OCI-LY1 (cell line): ENCODE results near the gene SLC27A1.

Experiments
- H2AFZ ChIP-seq: fragments of 200-600 bp; sonication (generic), shearing (Covaris generic); 2 replicates; pipeline ENCODE4 v1.6.0; 2014; ENCODE audit warnings: antibody characterized with exemption, mild to moderate bottlenecking, low read length
- H3F3A ChIP-seq: fragments of 200-600 bp; sonication (generic), shearing (Covaris generic); 2 replicates; pipeline ENCODE4 v1.6.0; 2014; ENCODE audit warnings: mild to moderate bottlenecking, antibody characterized with exemption, low read length, moderate library complexity; ENCODE audit not compliant: insufficient read depth
- H3K27ac ChIP-seq: fragments of 200-600 bp; sonication (generic); 2 replicates; pipeline ENCODE4 v1.5.1; 2014; ENCODE audit warnings: low read length, mixed run types, mild to moderate bottlenecking, low read depth; ENCODE audit not compliant: poor library complexity, severe bottlenecking
- H3K27me3 ChIP-seq: fragments of 200-600 bp; sonication (generic); 2 replicates; pipeline ENCODE4 v1.6.0; 2014; ENCODE audit warnings: antibody characterized with exemption, mild to moderate bottlenecking, low read length, moderate library complexity; ENCODE audit not compliant: insufficient read depth
- H3K36me3 ChIP-seq: fragments of 200-600 bp; sonication (generic); 2 replicates; pipeline ENCODE4 v1.6.1; 2014; ENCODE audit warnings: mild to moderate bottlenecking, antibody characterized with exemption, low read length, moderate library complexity, mixed read lengths; ENCODE audit not compliant: insufficient read depth
- H3K4me1 ChIP-seq: fragments of 200-600 bp; sonication (generic); 2 replicates; pipeline ENCODE4 v1.5.1; 2014; ENCODE audit warnings: mild to moderate bottlenecking, low read length, moderate library complexity; ENCODE audit not compliant: insufficient read depth, severe bottlenecking
- H3K4me2 ChIP-seq: fragments of 200-600 bp; sonication (generic), shearing (Covaris generic); 2 replicates; pipeline ENCODE4 v1.6.1; 2014; ENCODE audit warnings: low read length
- H3K4me3 ChIP-seq: fragments of 200-600 bp; sonication (generic); 2 replicates; pipeline ENCODE4 v1.5.1; 2014; ENCODE audit warnings: low read length, low read depth, mild to moderate bottlenecking, mixed read lengths; ENCODE audit not compliant: poor library complexity, severe bottlenecking
- H3K79me2 ChIP-seq: fragments of 200-600 bp; shearing (Covaris generic); 2 replicates; pipeline ENCODE4 v1.6.1; 2016; ENCODE audit warnings: mixed run types, low read length, mixed read lengths; ENCODE audit not compliant: insufficient read depth
- H3K9ac ChIP-seq: fragments of 200-600 bp; sonication (generic), shearing (Covaris generic); 2 replicates; pipeline ENCODE4 v1.6.1; 2014; ENCODE audit warnings: mild to moderate bottlenecking, low read length, mixed read lengths
- H3K9me2 ChIP-seq: fragments of 200-600 bp; sonication (generic), shearing (Covaris generic); 2 replicates; pipeline ENCODE4 v1.6.1; 2014; ENCODE audit warnings: low read depth, mild to moderate bottlenecking, low read length, mixed read lengths
- H3K9me3 ChIP-seq: fragments of 200-600 bp; shearing (Covaris generic); 2 replicates; pipeline ENCODE4 v1.6.1; 2014; ENCODE audit warnings: low read length, mixed read lengths
- H4K20me1 ChIP-seq: fragments of 200-600 bp; sonication (generic), shearing (Covaris generic); 2 replicates; pipeline ENCODE4 v1.6.0; 2016; ENCODE audit warnings: mild to moderate bottlenecking, low read length; ENCODE audit not compliant: insufficient read depth
- CTCF ChIP-seq: fragments of 200-600 bp; sonication (generic), shearing (Covaris generic); IDR thresholded peaks from 2 replicates; pipeline ENCODE4 v1.5.1; 2017; ENCODE audit warnings: mild to moderate bottlenecking, antibody characterized with exemption, low read length, moderate library complexity, mixed read lengths
- EZH2 ChIP-seq: fragments of 200-600 bp; sonication (generic), shearing (Covaris generic); IDR thresholded peaks from 2 replicates; pipeline ENCODE4 v1.8.0; 2017; ENCODE audit warnings: borderline replicate concordance, mixed run types, mild to moderate bottlenecking, antibody characterized with exemption, low read length, moderate library complexity, mixed read lengths

The SLC27A1 gene

GRCh38 chr19:17532116-17532515 lies 61.8 kb downstream of the SLC27A1 start:
- Histone ChIP-seq H2AFZ (no peak overlapping the region), H3K4me2 (no peak overlapping the region), H3K4me1 (peaks cover 20% of the 10 kb centered on the region), H3K36me3 (peaks cover 11% of the 10 kb centered on the region), H3K27me3 (no peaks in the 10 kb centered on the region), H3K9me3 (no peaks in the 10 kb centered on the region), H3K9me2 (no peaks in the 10 kb centered on the region), H3K27ac (no peak overlapping the region), H3K79me2 (no peaks in the 10 kb centered on the region), H3K9ac (no peak overlapping the region), H3K4me3 (no peak overlapping the region), H4K20me1 (no peaks in the 10 kb centered on the region), H3F3A (no peaks in the 10 kb centered on the region)
- TF ChIP-seq EZH2 (no peak), CTCF (no peak)

GRCh38 chr19:17532557-17532956 lies 62.2 kb downstream of the SLC27A1 start:
- Histone ChIP-seq H3K27ac (no peak overlapping the region), H3K27me3 (no peaks in the 10 kb centered on the region), H2AFZ (no peak overlapping the region), H3K4me3 (no peak overlapping the region), H3K9ac (no peak overlapping the region), H3K9me3 (no peaks in the 10 kb centered on the region), H3K79me2 (no peaks in the 10 kb centered on the region), H3K4me1 (peaks cover 17% of the 10 kb centered on the region), H3K4me2 (no peak overlapping the region), H3K9me2 (no peaks in the 10 kb centered on the region), H3K36me3 (peaks cover 11% of the 10 kb centered on the region), H4K20me1 (no peaks in the 10 kb centered on the region), H3F3A (no peaks in the 10 kb centered on the region)
- TF ChIP-seq EZH2 (no peak), CTCF (no peak)

GRCh38 chr19:17534767-17535166 lies 64.4 kb downstream of the SLC27A1 start:
- no peaks in the 10 kb centered on the region for H3K9me2 ChIP-seq

More at GRCh38 chr19:17534767-17535166, 64.4 kb downstream of the SLC27A1 start:
- Histone ChIP-seq H3K36me3 (no peaks in the 10 kb centered on the region), H3K27me3 (no peaks in the 10 kb centered on the region), H3K79me2 (no peaks in the 10 kb centered on the region), H3K4me2 (no peak overlapping the region), H4K20me1 (no peaks in the 10 kb centered on the region), H2AFZ (no peak overlapping the region), H3F3A (no peaks in the 10 kb centered on the region), H3K9me3 (no peaks in the 10 kb centered on the region), H3K4me1 (peaks cover 20% of the 10 kb centered on the region), H3K27ac (no peak overlapping the region), H3K9ac (no peak overlapping the region), H3K4me3 (no peak overlapping the region)
- TF ChIP-seq CTCF (no peak), EZH2 (no peak)
